NK-92 treated with Interleukin-12 subunit alpha and Interleukin-12 subunit beta, amount 100 ng/mL, for 24 hours (cell line): ENCODE data around the gene ZFAND3.
A peak's percentile ranks its signal among the peaks of the same experiment; 100 is the strongest.

Source experiments
- DNase-seq: peaks from one replicate; lab custom pipeline; 2025; lab: John Stamatoyannopoulos, UW

Gene ZFAND3, protein sequence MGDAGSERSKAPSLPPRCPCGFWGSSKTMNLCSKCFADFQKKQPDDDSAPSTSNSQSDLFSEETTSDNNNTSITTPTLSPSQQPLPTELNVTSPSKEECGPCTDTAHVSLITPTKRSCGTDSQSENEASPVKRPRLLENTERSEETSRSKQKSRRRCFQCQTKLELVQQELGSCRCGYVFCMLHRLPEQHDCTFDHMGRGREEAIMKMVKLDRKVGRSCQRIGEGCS

DNA sequence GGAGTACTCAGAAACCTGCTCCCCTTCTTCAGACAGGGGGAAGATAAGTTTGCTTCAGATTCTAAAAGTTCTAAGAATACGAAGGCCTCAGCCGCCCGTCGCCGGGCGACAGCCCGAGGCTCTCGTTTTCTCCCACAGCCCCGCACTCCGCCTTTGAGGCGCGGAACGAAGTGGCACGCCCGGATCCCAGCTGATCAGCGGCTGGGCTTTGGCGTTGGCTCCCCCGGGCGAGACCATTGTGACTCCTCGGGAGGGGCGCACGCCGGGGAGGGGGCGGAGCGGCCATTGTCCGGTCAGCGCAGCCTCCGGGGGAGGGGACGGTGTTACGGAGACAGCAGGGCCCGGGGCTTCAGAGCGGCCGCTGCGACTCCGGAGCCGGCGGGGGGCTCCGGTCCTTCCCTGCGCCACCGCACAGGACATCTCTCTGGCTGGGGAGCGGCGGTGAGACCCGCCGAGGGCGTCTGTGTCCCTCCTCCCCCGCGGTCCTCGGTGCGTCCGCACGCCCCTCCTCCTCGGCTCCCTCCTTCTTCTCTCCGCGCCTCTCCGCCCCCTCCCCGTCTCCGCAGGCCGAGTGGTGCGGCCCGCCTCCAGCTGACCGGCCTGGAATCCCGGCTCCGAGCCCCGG, at the start of gene ZFAND3:
Gene ZFAND3, plus strand, starts transcription at position 551 of the 625 bp plus-strand sequence. CDS start 219 bp downstream, outside the sequence.
- peak; percentile 92 for DNase-seq

DNA sequence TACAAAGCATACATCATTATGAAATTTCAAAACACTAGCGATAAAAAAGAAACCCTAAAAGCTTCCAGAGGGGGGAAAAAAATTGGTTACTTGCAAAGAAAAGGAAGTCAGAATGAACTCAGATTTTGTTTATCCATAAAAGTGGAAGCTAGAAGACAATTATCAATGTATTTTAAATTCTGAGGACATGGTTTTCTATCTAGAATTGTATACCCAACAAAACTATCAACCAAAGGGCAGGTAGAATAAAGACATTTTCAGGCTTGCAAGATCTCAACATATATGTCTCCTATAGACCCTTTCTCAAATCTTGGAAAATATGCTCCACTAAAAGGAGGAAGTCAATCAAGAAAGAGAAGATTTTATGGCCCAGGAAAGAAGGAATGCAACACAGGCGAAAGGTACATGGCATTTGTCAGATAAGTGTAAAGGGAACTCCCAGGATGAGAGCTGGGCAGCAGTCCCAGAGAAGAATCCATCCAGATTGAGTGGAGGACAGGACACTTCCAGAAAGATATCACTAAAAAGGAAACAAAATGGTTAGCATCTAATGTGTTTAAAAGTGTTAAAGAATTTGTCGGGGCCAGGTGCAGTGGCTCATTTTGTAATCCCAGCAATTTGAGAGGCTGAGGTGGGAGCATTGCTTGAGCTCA, 45.4 kb upstream of the ZFAND3 start:
- no peak for DNase-seq

DNA sequence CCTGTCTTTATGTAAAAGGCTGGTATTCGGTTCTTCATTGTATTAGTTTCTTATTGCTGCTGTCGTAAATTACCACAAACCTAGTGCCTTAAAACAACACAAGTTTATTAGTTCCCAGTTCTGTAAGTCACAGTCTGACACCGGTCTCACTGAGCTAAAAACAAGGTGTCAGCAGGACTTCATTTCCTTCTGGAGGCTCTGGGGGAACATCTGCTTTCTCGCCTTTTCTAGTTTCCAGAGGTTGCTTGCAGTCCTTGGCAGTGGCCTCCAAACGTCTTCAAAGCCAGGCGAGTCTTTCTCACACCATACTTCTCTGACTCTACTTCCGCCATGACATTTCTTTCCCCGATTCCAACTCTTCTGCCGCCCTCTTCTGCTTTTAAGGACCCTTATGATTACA, 43.0 kb upstream of the ZFAND3 start:
- no peak for DNase-seq

- no peak for DNase-seq
Observed at GRCh38 chr6:37777272-37777834, 42.2 kb upstream of the ZFAND3 start.

DNA sequence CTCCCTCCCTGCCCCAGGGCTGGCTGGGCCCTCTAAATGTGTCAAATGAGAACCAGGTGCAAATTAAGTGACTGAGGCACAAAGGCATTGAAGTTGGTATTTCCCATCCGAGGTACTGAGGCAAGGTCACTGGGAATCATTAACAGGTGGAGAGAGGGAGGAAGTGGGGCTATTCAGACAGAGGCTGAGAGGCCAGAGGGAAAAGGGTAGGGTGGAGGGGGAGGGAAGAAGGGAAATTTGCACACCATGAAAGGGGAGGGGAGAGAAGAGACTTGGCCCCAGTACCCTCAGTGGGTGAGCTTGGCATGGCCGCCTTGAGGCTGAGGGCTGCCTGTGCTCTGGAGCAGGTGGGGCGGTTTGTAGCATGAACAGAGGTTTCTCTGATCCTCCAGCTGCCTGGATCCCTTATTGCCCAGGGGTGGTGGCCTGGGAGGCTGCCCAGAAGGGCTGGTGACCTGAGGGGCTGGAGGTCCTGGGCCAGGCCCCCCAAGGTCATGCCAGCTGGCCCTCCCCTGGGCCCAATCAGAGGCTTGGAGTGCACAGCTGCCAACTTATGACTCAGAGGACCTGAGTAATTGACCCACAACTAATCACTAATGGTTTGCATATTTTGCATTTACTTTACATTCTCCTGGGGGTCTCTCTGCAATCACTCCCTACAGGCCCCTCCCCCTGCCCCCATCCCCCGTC, 40.3 kb upstream of the ZFAND3 start:
- no peak for DNase-seq

GRCh38 chr6:37779902-37780628, 39.5 kb upstream of the ZFAND3 start:
- DNase-seq = no peak

GRCh38 chr6:37781788-37782187, 37.7 kb upstream of the ZFAND3 start:
- no peak for DNase-seq

GRCh38 chr6:37783025-37783855, 36.3 kb upstream of the ZFAND3 start:
- DNase-seq = no peak

GRCh38 chr6:37783856-37784584, 35.5 kb upstream of the ZFAND3 start:
- no peak for DNase-seq

- no peak for DNase-seq
Observed at GRCh38 chr6:37784585-37784967, 35.0 kb upstream of the ZFAND3 start.

GRCh38 chr6:37785002-37785662, 34.4 kb upstream of the ZFAND3 start:
- DNase-seq = no peak

DNA sequence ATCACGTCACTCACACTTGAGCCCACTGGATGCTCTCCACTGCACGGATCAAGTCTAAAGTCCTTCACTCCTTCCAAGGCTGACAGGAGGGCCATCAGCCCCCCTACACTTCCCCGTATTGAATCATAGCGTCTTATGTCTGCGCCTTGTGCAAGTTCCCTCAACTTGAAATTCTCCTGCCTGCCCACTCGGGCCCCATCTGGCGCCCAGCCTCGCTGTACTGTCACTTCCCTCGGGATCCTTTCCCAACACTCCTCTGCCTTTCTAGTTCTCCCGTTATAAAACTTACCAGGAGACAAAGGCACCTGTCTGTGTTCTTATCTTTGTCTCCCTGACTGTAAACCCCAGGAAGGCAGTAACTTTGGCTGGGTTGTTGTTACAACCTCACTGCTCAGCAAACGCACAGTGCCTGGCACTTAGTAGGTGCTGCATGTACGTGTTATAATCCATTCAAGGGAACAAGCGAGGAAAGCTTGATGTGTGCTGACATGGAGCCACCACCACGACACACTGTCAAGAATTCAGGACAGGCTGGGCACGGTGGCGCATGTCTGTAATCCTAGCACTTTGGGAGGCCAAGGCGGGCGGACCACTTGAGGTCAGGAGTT, 33.8 kb upstream of the ZFAND3 start:
- DNase-seq = no peak

- DNase-seq = no peak
Observed at GRCh38 chr6:37787216-37787615, 32.3 kb upstream of the ZFAND3 start.

DNA sequence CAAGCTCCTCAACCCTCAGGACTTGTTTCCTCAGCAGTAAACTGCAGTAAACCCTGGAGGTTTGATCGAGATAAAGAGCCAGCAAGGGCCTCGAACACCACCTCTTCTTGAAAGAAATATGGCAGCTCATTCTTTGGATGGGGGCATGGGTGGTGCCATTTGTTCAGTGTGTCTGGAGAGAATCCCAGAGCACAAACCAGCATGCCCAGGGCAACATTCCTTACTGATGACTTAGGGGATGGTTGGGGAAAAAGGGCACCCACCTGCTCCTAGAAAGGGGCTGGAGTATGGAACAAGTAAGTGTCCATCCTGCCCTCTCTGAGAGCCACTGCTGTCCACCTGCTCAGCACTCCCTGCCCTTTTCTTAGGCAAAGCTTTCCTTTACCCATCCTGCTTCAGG, 31.3 kb upstream of the ZFAND3 start:
- no peak for DNase-seq

- peak; percentile 85 for DNase-seq
Observed at GRCh38 chr6:37791156-37791919, 28.2 kb upstream of the ZFAND3 start.

DNA sequence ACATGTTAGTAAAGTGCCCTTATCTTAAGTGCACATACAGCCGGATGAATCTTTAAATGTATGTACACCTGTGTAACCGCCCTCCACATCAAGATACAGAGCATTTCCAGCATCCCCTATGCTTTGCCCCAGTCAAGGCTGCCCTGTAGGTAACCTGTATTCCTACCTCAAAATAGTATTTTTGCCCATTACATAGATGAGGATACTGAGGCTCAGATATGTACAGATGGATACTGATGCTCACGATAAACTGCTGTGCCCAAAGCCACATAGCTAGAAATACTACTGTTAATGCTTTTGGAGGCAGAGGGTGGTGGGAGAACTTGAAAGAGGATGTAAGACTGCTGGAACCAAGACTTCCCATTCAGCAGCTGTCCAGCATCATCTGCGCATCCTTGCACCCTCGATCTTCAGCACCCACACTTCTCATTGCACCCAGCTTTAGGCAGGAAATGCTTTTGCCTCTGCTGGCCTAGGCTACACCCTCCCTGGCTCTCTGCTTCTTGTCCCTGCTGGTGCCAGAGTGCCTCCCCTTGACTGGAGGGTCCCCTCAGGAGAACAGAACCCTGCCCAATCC, 27.0 kb upstream of the ZFAND3 start:
- no peak for DNase-seq

- DNase-seq = no peak
Observed at GRCh38 chr6:37793067-37793466, 26.5 kb upstream of the ZFAND3 start.

DNA sequence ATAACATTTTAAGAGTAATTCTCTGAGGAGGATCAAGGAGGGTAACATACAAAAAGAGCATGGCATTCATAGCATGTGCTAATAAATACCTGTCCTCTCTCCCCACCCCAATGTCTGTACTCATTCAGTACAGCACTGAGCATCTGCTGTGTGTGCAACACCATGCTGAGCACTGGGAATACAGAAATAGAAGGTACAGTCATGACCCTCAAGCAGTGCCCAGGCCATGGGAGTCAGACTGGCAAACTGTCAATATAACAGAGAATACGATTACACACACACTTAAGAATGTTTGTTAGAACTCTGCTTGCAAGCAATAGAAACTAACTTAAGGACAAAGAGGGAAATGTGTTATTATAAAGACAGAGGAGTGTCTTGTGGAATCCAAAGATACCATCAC, 24.7 kb upstream of the ZFAND3 start:
- DNase-seq = no peak
